AG08396 (cell line): Measurements from ENCODE around the gene CUX1.
A peak's percentile ranks its signal among the peaks of the same experiment; 100 is the strongest.

ENCODE experiments used
- DNase-seq: peaks from one replicate; pipeline ENCODE4 v3.0.0; 2012; ENCODE audit warnings: low spot score, mixed read lengths

CUX1 gene

GRCh38 chr7:101937717-101938514 lies 120.5 kb downstream of the CUX1 start:
- no peak for DNase-seq

GRCh38 chr7:101939136-101939695 lies 121.8 kb downstream of the CUX1 start:
- no peak for DNase-seq

DNA sequence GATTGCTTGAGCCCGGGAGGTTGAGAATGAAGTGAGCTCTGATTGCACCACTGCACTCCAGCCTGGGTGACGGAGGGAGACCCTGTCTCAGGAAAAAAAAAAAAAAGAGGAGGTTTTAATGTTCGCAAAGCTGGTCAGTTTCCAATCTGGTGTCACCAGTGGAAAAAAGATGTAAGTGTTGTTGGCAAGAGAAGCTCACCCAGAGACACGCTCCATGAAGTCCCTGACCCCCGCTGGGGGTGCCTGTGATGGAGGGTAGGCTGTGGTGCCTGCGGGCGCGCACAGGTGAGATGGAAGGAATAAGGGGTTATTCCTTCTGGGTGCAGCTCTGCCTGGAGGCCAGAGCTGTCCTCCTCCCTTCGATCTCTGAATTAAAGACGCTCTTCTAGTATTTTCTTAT lies 122.7 kb downstream of the CUX1 start:
- DNase-seq = no peak

GRCh38 chr7:101940830-101941229 lies 123.4 kb downstream of the CUX1 start:
- DNase-seq = no peak

DNA sequence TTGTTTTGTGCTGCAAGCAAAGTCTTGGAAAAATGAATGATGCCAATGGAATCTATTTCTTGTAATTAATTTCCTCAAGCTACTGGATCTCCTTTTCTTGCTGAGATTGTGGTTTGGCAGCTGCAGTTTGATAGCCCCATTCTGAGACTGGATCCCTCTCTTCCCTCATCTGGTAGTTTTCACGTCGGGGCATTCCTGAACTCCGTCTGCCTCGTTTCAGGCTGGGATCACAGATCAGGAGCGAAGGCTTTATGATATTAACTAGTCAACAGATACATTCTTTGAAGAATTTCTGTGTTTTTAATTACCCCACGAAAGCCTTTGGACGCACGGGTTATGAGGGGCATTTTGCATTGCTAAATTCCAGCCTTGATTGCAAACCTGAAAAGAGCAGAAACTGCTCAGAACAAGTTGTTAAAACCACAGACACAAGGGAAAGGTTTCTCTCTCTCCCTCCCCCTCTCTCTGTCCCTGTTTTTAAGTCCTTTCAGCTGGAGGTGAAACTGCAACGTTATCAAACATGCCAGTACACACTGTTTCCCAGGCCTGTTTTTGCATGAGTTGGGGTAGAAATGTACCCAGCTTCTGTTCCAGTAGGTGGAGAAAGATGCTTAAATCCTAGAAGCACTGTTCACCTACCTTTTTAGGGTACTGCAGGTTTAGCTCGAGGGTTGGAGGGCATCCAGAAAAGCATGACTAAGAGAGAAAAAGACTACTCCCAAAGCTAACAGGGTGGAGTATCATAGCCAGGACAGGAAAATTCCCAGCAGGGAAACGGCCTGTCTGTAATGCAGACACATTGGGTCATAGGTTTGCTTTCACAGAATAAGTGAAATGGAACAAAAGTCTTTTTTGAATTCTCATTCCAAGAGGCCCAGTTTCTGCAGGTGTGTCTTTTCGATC lies 124.3 kb downstream of the CUX1 start:
- DNase-seq = peak; percentile 47

DNA sequence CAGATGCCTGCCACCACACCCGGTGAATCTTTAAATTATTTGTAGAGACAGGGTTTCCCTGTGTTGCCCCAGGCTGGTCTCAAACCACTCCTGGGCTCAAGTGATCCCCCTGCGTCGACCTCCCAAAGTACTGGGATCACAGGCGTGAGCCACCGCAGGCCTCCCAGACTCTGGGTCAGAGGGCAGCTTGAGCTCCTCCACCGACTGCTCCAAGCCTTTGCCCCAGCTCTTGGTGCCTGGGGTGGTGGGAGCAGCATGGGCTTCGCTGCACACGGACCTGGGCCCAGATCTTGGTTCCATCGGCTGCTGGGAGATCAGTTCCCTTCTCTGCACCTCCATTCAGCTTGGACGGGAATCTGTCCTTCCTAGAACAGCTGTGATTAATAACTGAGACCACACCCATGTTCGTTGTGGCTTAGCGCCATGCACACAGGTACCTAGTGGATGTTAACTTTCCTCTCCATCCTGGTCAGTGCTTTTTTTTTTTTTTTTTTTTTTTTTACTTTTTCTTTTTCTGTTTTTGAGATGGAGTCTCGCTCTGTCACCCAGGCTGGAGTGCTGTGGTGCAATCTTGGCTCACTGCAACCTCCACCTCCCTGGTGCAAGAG lies 125.3 kb downstream of the CUX1 start:
- DNase-seq = no peak

- DNase-seq = no peak
Observed at GRCh38 chr7:101943306-101943705, 125.9 kb downstream of the CUX1 start.

GRCh38 chr7:101943889-101944600 lies 126.6 kb downstream of the CUX1 start:
- no peak for DNase-seq

DNA sequence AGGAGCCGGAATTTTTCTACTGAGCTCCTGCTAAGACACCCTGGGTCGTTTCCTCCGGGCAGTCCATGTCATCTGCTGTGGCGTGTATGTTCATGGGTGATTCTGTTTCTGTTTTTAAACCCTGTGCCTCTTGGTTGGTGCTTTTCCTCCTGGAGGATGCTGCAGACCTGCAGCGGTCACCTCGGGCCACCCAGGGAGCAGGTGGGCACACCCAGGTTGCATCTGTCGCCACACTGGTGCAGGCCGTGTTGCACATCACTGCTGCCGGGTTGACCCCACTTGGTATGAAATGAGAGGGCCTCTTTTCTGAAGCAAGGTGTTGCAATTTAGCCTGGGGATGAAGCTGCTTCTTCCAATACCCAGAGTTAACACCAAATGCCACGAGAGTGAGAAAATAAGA lies 127.2 kb downstream of the CUX1 start:
- no peak for DNase-seq

- DNase-seq = no peak
Observed at GRCh38 chr7:101945034-101945758, 127.8 kb downstream of the CUX1 start.

- DNase-seq = no peak
Observed at GRCh38 chr7:101947899-101948298, 130.5 kb downstream of the CUX1 start.

DNA sequence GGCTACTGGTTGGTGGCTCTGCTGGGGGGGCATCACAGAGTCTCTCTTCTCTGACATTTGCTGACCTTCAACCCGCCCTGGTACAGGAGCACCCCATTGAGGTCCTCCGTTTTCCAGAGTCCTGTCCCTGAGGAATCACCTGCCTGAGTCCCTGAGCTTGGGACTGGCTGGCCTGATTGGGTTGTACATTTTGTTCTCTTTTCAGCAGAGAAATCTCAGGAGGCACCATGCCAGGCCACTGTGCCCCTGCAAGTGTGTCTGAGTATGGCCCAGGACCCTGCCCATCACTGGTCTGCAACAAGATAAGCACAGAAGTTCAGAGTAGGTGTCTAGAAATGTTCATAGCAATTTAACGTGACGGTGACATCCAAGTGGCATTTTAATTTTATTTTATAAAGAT lies 131.2 kb downstream of the CUX1 start:
- no peak for DNase-seq

DNA sequence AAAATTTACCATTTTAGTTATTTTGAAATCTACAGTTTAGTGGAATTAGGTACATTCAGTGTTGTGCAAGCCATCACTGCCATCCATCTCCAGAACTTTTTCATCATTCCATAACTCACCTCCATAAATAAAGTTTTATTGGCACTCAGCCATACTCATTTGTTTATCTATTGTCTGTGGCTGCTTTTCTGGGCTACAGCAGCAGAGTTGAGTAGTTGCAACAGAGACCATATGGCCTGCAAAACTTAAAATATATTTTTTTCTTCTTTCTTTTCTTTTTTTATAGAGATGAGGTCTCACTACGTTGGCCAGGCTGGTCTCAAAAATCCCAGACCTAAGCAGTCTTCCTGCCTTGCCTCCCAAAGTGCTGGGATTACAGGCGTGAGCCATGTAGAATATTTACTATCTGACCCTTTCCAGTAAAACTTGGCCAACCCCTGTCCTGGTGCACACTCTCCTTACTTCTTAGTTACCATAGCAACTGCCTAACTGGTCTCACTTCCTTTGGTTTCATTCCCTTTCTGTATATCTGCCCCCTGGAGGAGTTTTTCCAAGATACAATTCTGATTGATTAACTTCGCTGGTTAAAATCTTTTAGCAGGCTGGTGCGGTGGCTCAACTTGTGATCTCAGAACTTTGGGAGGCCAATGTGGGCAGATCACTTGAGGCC lies 133.2 kb downstream of the CUX1 start:
- peak; percentile 57 for DNase-seq

DNA sequence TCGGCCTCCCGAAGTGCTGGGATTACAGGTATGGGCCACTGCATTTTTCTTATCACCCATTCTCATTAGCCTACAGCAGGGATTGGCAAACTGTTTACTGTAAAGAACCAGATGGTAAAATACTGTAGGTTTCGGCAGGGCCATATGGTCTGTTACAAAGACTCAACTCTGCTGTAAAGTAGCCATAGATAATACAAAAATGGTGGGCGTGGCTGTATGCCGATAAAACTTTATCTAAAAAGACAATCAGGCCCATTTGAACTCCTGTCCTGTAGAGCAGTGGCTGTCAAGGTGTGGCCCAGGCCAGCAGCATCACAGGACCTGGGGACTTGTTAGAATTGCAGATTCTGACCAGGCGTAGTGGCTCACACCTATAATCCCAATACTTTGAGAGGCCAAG lies 134.3 kb downstream of the CUX1 start:
- DNase-seq = no peak

DNA sequence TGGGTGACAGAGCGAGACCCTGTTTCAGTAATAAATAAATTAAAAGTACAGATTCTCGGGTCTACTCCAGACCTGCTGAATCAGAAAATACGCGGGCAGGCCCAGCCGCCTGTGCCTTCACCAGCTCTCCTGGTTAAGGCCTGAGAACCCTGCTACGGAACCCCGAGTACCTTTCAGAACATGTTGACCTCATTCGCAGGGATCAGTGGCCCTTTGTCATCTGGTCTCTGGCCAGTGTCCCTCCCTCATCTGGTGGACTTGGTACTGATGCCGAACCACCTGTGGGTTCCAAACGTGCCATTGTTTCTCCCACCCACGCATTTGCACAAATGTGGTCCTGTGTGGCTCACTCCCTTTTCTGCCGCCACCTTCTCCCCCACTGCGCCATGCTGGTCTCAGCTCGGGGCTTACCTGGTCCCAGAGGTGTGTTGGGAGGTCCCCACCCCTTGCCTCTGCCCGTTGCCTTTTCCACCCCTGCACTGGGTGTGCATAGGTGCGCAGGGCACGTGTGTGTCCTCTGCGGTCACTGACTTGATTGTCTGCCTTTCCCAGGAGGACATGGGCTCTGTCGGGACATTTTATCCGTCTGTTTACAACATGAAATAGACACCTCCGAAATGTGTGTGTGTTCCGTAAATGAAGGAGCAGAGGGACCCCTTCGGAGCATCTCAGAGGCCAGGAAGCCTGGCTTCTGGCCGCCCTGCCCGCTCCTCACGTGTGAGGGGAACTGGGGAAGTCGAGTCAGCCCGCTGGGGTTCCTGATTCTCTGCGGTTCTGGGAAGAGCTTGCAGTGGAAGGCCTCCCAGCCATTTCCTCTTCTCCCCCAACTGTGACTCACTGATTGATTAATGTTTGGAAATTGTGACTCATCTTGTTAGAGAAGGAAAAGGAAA lies 135.2 kb downstream of the CUX1 start:
- DNase-seq = peak; percentile 73

GRCh38 chr7:101953248-101953819 lies 135.9 kb downstream of the CUX1 start:
- DNase-seq = peak; percentile 19

- no peak for DNase-seq
Observed at GRCh38 chr7:101954499-101954898, 137.1 kb downstream of the CUX1 start.

DNA sequence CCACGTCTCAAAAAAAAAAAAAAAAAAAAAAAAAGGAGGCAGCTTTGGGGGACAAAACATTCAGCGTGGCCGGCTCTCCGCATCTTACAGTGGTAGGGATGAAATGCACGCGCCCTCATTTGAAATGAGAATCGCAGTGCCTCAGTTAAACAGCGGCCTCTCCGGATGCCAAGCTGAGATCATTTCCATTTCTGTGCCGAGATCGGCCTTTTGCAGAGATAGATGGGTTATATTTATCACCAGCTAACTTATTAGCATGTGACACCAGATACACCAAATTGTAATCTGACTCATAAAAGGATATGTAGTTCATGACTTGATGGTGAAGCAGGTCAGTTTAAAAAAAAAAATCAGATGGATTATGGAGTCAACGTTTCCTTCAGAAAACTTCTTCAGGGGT lies 138.7 kb downstream of the CUX1 start:
- no peak for DNase-seq
